A549 (cell line): Measurements from ENCODE around the gene ACOXL.

ENCODE experiments used
- CTCF ChIP-seq: fragments of >200 bp; sonication (Bioruptor Twin); formaldehyde crosslinking; IDR thresholded peaks from 3 replicates; pipeline ENCODE4 v1.5.1; 2016
- E2F6 ChIP-seq: IDR thresholded peaks from 2 replicates; pipeline ENCODE4 v1.6.1; 2012; ENCODE audit warnings: low read depth, borderline replicate concordance
- EHMT2 ChIP-seq: fragments of 200-600 bp; sonication (generic); IDR thresholded peaks from 2 replicates; pipeline ENCODE4 v1.6.1; 2016; ENCODE audit warnings: antibody characterized with exemption, low read depth, mild to moderate bottlenecking, moderate library complexity
- EP300 ChIP-seq, 2 experiments: fragments of >200 bp; sonication (Bioruptor Twin); formaldehyde crosslinking; IDR thresholded peaks; 2 replicates in 1 of 2; 3 replicates in 1 of 2; pipeline ENCODE4 v1.6.1; 2016 to 2017
- KDM1A ChIP-seq: fragments of 200-600 bp; sonication (generic); IDR thresholded peaks from 2 replicates; pipeline ENCODE4 v1.6.1; 2016; ENCODE audit warnings: low read depth, mild to moderate bottlenecking
- MYC ChIP-seq: IDR thresholded peaks from 2 replicates; pipeline ENCODE4 v1.6.1; 2012; ENCODE audit warnings: mild to moderate bottlenecking, inconsistent platforms, low read length, improper control_type of control experiment, borderline replicate concordance
- RCOR1 ChIP-seq: fragments of 150-350 bp; IDR thresholded peaks from 2 replicates; pipeline ENCODE4 v1.6.1; 2014; ENCODE audit warnings: antibody characterized with exemption, low read length, low read depth
- TFCP2L1 ChIP-seq: fragments of 250-450 bp; sonication (Bioruptor Pico); IDR thresholded peaks from 2 replicates; pipeline ENCODE4 v1.5.0; 2021; ENCODE audit warnings: mild to moderate bottlenecking
- ZC3H11A ChIP-seq: fragments of 450-650 bp; IDR thresholded peaks from 2 replicates; pipeline ENCODE4 v1.6.1; 2014; ENCODE audit warnings: antibody characterized with exemption, mild to moderate bottlenecking
- ZFP36 ChIP-seq: fragments of 450-650 bp; IDR thresholded peaks from 2 replicates; pipeline ENCODE4 v1.6.1; 2014; ENCODE audit warnings: borderline replicate concordance; ENCODE audit not compliant: partially characterized antibody
- TF ChIP-seq, protein P1 (sequence below): fragments of 200-600 bp; sonication (generic); IDR thresholded peaks from 2 replicates; pipeline ENCODE4 v1.6.1; 2016; ENCODE audit warnings: antibody characterized with exemption, mild to moderate bottlenecking, moderate library complexity
- TF ChIP-seq, protein P2 (sequence below): IDR thresholded peaks from 2 replicates; pipeline ENCODE4 v1.6.1; 2012

- TF ChIP-seq ZC3H11A (no peak), MYC (no peak), EP300 (IDR thresholded peaks at IDR 0.05) (no peak), CTCF (no peak), KDM1A (no peak), EHMT2 (no peak), RCOR1 (no peak), ZFP36 (no peak), TFCP2L1 (CRISPR knock-in tag) (no peak), E2F6 (no peak)
- TF ChIP-seq, protein P1, sequence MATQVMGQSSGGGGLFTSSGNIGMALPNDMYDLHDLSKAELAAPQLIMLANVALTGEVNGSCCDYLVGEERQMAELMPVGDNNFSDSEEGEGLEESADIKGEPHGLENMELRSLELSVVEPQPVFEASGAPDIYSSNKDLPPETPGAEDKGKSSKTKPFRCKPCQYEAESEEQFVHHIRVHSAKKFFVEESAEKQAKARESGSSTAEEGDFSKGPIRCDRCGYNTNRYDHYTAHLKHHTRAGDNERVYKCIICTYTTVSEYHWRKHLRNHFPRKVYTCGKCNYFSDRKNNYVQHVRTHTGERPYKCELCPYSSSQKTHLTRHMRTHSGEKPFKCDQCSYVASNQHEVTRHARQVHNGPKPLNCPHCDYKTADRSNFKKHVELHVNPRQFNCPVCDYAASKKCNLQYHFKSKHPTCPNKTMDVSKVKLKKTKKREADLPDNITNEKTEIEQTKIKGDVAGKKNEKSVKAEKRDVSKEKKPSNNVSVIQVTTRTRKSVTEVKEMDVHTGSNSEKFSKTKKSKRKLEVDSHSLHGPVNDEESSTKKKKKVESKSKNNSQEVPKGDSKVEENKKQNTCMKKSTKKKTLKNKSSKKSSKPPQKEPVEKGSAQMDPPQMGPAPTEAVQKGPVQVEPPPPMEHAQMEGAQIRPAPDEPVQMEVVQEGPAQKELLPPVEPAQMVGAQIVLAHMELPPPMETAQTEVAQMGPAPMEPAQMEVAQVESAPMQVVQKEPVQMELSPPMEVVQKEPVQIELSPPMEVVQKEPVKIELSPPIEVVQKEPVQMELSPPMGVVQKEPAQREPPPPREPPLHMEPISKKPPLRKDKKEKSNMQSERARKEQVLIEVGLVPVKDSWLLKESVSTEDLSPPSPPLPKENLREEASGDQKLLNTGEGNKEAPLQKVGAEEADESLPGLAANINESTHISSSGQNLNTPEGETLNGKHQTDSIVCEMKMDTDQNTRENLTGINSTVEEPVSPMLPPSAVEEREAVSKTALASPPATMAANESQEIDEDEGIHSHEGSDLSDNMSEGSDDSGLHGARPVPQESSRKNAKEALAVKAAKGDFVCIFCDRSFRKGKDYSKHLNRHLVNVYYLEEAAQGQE, result no peak
- TF ChIP-seq, protein P2, sequence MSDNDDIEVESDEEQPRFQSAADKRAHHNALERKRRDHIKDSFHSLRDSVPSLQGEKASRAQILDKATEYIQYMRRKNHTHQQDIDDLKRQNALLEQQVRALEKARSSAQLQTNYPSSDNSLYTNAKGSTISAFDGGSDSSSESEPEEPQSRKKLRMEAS, result no peak
Observed at GRCh38 chr2:110991911-110992310, 259.5 kb downstream of the ACOXL start.
